Mesothelial cell of epicardium (in vitro differentiated cells): ENCODE measurements around the gene KCNAB1. TPM values are rescaled to one million over a fixed set of nuclear protein-coding genes. Genes with fewer than 3 reads are reported as not detected.

Experiments
- DNase-seq, 2 experiments: peaks; one replicate each; pipeline ENCODE4 v3.0.0; 2021; ENCODE audit warnings: low spot score in 2 of 2; ENCODE audit not compliant: unreplicated experiment in 2 of 2
- H3K27ac Mint-ChIP-seq: 2 replicates; pipeline ENCODE4 v1.8.0; 2021; ENCODE audit warnings: mixed read lengths
- H3K27me3 Mint-ChIP-seq: 2 replicates; pipeline ENCODE4 v1.8.0; 2021; ENCODE audit warnings: low read depth, mixed read lengths
- H3K36me3 Mint-ChIP-seq: 2 replicates; pipeline ENCODE4 v1.8.0; 2021; ENCODE audit warnings: mixed read lengths
- H3K4me1 Mint-ChIP-seq: 2 replicates; pipeline ENCODE4 v1.8.0; 2021; ENCODE audit warnings: mixed read lengths
- H3K4me3 Mint-ChIP-seq: 2 replicates; pipeline ENCODE4 v1.8.0; 2021; ENCODE audit warnings: mild to moderate bottlenecking, moderate library complexity, mixed read lengths
- H3K9me3 Mint-ChIP-seq: 2 replicates; pipeline ENCODE4 v1.8.0; 2021; ENCODE audit warnings: mixed read lengths
- total RNA-seq: library from RNA; stranded (reverse); gene quantifications from 3 replicates; pipeline ENCODE4 v1.2.1, GENCODE V29; 2021
- TF ChIP-seq, protein P1 (sequence below): fragments of 200-600 bp; sonication (generic); IDR thresholded peaks from one replicate; pipeline ENCODE4 v1.5.0; 2021; ENCODE audit warnings: antibody characterized with exemption; ENCODE audit not compliant: unreplicated experiment

The KCNAB1 gene
- total RNA-seq, 1 donor from 2014 or later: 3.7 TPM

DNA sequence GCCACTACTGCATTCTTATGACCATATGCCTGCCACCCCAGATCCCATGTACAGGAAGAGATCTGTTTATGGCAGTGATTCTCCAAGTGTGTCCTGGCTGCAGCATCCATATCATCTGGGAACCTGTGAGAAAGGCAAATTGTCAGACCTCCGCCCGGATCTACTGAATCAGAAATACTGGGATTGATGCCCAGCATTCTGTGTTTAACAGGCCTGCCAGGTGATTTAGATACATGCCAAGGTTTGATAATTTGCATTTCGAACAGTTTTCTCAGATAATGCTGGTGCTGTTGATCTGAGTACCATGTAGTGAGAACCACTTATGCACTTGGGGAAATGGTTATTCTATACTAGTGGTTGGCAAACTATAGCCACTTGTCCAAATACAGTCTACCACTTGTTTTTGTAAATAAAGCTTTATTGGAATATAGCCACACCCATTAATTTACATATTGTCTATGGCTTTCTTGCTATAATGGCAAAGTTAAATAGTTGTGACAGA, 269.1 kb downstream of the KCNAB1 start:
- Mint-ChIP-seq H3K36me3 (no peaks in the 10 kb centered on the region), H3K4me3 (no peak overlapping the region), H3K9me3 (no peaks in the 10 kb centered on the region), H3K27ac (no peak overlapping the region), H3K4me1 (peaks cover 21% of the 10 kb centered on the region), H3K27me3 (no peaks in the 10 kb centered on the region)
- no peak for DNase-seq
- TF ChIP-seq, protein P1, sequence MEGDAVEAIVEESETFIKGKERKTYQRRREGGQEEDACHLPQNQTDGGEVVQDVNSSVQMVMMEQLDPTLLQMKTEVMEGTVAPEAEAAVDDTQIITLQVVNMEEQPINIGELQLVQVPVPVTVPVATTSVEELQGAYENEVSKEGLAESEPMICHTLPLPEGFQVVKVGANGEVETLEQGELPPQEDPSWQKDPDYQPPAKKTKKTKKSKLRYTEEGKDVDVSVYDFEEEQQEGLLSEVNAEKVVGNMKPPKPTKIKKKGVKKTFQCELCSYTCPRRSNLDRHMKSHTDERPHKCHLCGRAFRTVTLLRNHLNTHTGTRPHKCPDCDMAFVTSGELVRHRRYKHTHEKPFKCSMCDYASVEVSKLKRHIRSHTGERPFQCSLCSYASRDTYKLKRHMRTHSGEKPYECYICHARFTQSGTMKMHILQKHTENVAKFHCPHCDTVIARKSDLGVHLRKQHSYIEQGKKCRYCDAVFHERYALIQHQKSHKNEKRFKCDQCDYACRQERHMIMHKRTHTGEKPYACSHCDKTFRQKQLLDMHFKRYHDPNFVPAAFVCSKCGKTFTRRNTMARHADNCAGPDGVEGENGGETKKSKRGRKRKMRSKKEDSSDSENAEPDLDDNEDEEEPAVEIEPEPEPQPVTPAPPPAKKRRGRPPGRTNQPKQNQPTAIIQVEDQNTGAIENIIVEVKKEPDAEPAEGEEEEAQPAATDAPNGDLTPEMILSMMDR: no peak

GRCh38 chr3:156390846-156391245, 270.5 kb downstream of the KCNAB1 start:
- no peaks in the 10 kb centered on the region for H3K9me3 Mint-ChIP-seq
- H3K4me1 Mint-ChIP-seq: peaks cover 21% of the 10 kb centered on the region
- TF ChIP-seq, protein P1: no peak
- H3K27ac Mint-ChIP-seq: no peak overlapping the region
- no peak overlapping the region for H3K4me3 Mint-ChIP-seq
- no peaks in the 10 kb centered on the region for H3K27me3 Mint-ChIP-seq
- no peaks in the 10 kb centered on the region for H3K36me3 Mint-ChIP-seq
- no peak for DNase-seq

- Mint-ChIP-seq H3K27ac (no peak overlapping the region), H3K4me3 (no peak overlapping the region), H3K9me3 (no peaks in the 10 kb centered on the region), H3K4me1 (peaks cover 17% of the 10 kb centered on the region), H3K27me3 (no peaks in the 10 kb centered on the region), H3K36me3 (no peaks in the 10 kb centered on the region)
- no peak for DNase-seq
- TF ChIP-seq, protein P1: no peak
Observed at GRCh38 chr3:156395961-156396710, 275.8 kb downstream of the KCNAB1 start.

DNA sequence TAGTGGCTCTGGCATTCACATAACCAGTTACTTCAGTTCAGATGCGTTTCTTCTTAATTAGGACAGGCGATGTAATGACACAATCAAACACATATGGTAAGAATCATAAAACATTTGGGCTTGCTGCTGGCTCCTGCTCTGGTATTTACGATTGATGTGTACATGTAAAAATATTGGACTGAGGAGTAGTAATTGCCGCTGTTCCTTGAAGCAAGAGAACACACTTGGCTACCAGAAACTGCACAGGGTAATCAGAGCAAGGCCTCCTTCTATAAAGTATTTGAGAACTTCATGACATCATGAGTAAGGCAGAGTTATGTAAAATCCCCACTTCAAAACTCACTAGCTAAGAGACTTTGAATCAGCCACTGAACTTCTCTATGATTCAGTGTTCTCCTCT, 276.5 kb downstream of the KCNAB1 start:
- DNase-seq: no peak
- Mint-ChIP-seq H3K27me3 (no peaks in the 10 kb centered on the region), H3K4me3 (no peak overlapping the region), H3K36me3 (no peaks in the 10 kb centered on the region), H3K9me3 (no peaks in the 10 kb centered on the region), H3K4me1 (peaks cover 14% of the 10 kb centered on the region), H3K27ac (no peak overlapping the region)
- TF ChIP-seq, protein P1: no peak

- Mint-ChIP-seq H3K27ac (no peak overlapping the region), H3K4me1 (peaks cover 17% of the 10 kb centered on the region), H3K27me3 (no peaks in the 10 kb centered on the region), H3K9me3 (no peaks in the 10 kb centered on the region), H3K36me3 (no peaks in the 10 kb centered on the region), H3K4me3 (no peak overlapping the region)
- TF ChIP-seq, protein P1: no peak
- DNase-seq: no peak
Observed at GRCh38 chr3:156397534-156397933, 277.2 kb downstream of the KCNAB1 start.
